NCI-H748 (cell line): ENCODE data around the gene PRM3.

Experiments used
- DNase-seq: peaks from one replicate; lab custom pipeline; 2025; ENCODE audit not compliant: unreplicated experiment; lab: John Stamatoyannopoulos, UW

The PRM3 gene

DNA sequence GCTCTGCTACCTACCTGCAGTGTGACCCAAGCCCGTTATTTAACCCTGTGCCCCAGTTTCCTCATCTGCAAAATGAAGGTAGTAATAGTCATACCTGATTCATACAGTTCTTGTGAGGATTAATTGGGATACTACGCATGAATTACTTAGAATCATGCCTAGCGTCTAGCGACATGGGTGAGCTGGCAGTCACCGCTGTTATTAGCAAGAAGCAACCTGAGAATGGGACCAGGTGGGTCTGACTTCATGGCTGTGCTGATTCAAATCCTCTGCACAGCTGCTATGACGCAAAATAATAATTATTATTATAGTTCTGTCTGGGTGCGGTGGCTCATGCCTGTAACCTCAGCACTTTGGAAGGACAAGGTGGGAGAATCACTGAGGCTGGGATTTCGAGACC is 25.3 kb downstream of the PRM3 start:
- no peak for DNase-seq

- DNase-seq: no peak
Measured at GRCh38 chr16:11245988-11246387, 27.4 kb downstream of the PRM3 start.

DNA sequence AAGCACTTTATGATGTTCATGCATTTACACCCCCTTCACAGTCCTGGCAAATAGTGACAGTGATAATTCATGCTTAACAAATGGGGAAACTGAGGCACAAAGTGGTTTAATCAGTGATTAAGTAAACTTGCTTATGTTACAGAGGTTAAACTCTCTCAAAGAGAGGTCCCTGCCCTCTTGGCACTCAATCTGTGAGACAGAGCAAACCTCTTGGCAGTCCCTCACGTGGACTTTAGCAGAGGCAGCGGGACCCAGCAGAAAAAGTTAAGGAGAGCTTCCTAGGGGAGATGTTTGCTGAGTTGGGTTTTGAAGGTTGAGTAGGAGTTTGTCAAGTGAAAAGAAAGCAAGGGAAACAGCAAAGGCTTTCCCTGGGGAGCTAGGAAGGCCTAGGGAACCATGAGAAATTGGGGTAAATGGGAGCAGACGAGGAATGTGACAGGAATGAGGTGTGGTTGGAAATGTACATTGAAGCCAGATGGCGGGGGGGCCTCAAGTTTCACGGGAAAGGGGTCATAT is 28.1 kb downstream of the PRM3 start:
- no peak for DNase-seq

DNA sequence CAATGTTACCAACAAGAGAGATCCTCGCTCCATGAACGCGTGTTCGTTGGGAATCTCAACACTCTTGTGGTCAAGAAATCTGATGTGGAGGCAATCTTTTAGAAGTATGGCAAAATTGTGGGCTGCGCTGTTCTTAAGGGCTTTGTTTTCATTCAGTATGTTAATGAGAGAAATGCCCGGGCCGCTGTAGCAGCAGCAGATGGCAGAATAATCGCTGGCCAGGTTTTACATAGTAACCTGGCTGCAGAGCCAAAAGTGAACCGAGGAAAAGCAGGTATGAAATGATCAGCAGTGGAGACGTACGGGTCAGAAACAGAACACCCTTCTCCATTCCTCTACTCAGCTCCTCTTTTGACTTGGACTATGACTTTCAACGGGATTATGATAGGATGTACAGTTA is 30.8 kb downstream of the PRM3 start:
- DNase-seq: no peak

- DNase-seq: no peak
Measured at GRCh38 chr16:11241480-11242204, 31.8 kb downstream of the PRM3 start.

GRCh38 chr16:11240636-11241473 is 32.6 kb downstream of the PRM3 start:
- DNase-seq: no peak

DNA sequence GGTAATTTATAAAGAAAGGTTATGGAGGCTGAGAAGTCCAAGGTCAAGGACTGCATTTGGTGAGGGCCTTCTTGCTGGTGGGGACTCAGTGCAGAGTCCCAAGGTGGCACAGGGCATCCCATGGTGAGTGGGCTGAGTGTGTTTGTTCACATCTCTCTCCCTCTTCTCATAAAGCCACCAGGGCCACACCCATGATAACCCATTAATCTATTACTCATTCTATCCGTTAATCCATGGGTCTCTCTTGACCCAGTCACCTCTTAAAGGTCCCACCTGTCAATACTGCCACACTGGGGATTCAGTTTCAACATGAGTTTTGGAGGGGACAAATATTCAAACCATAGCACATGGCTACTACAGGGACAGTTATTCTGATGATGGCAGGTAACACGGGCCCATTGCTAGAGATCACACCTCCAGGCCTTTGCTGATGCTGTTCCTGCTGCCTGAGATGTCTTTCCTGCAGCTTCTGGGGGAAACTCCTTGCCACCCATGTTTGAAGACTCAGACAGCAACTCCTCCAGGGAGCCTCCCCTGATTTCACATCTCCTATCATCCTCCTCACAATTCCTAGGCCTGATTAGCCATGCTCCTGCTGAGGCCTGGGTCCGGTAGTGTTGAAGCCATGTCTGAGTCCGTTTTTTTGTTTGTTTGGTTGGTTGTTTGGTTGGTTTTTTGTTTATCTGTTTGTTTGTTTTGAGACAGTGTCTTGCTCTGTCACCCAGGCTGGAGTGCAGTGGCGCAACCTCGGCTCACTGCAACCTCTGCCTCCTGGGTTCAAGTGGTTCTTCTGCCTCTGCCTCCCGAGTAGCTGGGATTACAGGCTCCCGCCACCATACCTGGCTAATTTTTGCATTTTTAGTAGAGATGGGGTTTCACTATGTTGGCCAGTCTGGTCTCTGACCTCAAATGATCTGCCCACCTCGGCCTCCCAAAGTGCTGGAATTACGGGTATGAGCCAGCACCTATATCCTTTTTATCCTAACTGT is 33.5 kb downstream of the PRM3 start:
- no peak for DNase-seq

GRCh38 chr16:11238272-11239202 is 34.9 kb downstream of the PRM3 start:
- DNase-seq: no peak

GRCh38 chr16:11236461-11237254 is 36.8 kb downstream of the PRM3 start:
- no peak for DNase-seq

DNA sequence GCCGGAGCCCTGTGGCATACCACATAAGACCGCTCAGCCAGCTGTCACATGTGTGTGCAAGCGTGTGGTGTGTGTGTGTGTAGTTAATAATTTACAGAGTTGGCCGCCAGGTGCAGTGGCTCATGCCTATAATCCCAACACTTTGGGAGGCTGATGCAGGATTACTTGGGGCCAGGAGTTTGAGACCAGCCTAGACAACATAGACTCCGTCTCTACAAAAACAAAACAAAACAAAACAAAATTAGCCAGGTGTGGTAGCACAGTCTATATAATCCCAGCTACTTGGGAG is 37.8 kb downstream of the PRM3 start:
- no peak for DNase-seq

DNA sequence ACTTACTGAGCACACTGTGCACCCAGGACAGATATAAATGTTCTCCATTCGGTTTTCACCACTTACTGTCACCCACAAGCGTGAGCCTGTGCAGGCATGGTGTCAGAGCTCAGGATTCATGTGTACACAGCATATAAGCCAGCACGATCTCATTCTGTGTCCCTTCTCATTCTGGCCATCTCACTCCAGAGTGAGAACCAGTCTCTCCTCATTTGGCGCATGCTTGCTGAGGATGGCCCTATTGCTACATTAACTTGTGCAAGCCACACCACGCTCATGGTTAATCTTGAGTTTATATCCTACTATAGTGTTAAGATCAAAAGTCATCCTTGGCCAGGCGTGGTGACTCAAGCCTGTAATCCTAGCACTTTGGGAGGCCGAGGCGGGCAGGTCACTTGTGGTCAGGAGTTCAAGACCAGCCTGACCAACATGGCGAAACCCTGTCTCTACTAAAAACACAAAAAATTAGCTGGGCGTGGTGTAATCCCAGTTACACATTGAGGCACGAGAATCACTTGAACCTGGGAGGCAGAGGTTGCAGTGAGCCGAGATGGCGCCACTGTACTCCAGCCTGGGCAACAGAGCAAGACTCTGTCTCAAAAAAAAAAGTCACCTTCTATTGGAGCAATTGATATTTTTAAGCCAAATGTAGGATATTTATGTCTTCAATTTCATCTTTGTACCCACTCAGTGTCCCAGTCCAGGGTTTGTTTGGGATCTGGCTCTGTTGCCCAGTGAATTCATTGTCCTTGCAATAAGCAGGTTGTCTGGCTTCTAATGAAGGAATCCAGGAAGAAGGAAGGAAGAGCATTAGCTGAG is 38.3 kb downstream of the PRM3 start:
- DNase-seq: no peak

DNA sequence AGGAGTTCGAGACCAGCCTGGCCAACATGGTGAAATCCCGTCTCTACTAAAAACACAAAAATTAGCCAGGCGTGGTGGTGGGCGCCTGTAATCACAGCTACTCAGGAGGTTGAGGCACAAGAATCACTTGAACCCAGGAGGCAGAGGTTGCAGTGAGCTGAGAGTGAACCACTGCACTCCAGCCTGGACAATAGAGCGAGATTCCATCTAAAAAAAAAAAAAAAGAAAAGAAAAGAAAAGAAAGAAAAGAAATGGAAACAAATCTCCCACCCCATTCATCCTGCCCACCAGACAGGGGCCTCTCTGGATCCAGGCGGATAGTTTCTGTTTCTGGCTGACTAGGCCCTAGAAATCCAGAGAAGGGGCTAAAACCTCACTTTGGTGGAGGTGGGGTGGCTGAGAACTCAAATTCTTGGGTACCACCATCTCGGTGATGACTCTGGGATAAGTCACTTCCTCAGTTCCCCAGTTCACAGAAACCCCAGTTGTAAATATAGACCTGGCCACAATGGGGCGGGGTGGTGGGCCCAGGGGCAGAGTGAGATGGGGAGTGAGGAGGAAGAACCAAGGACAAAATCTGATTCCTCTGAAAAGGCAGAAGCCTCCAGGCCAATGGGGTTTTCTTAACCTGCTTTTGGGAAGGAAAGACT is 39.6 kb downstream of the PRM3 start:
- DNase-seq: no peak

GRCh38 chr16:11232852-11233726 is 40.3 kb downstream of the PRM3 start:
- DNase-seq: no peak

DNA sequence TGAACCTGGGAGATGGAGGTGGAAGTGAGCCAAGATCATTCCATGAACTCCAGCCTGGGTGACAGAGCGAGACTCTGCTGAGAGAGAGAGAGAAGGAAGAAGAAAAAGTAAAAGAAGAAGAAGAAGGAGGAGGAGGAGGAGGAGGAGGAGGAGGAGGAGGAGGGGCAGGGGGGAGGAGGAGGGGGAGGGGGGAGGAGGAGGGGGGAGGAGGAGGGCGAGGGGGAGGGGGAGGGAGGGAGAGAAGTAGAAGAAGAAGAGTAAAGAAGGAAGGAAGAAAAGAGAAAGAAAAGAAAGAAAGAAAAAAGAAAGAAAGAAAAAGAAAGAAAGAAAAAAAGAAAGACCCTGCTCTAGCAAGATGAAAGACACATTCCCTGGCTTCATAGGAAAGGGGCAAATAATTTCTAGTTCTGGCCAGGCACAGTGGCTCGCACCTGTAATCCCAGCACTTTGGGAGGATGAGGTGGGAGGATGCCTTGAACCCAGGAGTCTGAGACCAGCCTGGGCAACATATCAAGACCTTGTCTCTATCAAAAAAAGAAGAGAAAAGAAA is 41.1 kb downstream of the PRM3 start:
- no peak for DNase-seq

GRCh38 chr16:11231367-11231970 is 42.0 kb downstream of the PRM3 start:
- DNase-seq: no peak

DNA sequence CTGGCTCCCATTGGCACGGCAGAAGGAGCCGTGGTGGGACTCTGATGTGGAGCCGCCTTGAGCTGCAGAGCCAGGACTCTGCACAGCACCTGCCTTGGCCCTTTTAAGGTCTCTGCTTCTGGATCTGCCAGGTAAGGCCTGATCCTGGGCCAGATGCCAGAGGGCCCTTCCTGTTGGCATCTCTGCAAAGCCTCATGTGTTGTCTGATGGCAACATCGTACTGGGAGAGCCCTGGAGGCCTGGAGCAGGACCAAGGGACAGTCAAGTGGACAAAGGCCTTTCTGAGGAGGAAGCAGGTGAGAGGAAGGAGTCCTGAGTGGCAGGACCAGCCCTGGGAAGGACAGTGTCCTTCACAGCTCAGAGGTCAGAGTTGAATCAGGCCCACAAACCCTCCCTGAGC is 43.5 kb downstream of the PRM3 start:
- no peak for DNase-seq
